GM21576 (cell line): ENCODE data around the gene TEX22.

ENCODE experiments used
- ATAC-seq: cut with Tn5 transposase; IDR thresholded peaks from one replicate; pipeline ENCODE4 v1.9.1; 2021; ENCODE audit warnings: mild to moderate bottlenecking, moderate library complexity; ENCODE audit not compliant: unreplicated experiment

Gene TEX22

DNA sequence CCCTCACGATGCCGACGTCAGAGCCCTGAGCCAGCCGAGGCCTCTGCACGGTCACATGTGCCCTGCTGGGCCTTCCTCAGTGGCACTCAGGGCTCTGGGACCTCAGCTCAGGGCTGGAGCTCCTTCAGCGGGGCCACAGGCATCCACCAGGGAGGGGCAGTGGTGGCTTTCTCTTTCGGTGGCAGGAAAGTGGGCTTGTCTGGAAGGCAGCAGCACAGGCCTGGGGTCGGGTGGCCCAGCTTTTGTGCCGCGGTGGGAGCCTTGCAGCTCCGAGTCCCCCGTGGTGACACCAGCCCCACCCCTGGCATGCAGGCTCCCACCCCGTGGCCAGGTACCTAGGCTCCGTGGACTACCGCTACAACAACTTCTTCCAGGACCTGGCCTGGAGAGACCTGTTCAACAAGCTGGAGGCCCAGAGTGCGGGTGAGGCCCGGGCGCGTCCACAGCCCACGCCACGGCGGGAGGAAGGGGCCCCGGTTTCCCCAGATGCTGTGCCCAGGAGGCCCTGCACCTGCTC lies 14.2 kb upstream of the TEX22 start:
- no peak for ATAC-seq

DNA sequence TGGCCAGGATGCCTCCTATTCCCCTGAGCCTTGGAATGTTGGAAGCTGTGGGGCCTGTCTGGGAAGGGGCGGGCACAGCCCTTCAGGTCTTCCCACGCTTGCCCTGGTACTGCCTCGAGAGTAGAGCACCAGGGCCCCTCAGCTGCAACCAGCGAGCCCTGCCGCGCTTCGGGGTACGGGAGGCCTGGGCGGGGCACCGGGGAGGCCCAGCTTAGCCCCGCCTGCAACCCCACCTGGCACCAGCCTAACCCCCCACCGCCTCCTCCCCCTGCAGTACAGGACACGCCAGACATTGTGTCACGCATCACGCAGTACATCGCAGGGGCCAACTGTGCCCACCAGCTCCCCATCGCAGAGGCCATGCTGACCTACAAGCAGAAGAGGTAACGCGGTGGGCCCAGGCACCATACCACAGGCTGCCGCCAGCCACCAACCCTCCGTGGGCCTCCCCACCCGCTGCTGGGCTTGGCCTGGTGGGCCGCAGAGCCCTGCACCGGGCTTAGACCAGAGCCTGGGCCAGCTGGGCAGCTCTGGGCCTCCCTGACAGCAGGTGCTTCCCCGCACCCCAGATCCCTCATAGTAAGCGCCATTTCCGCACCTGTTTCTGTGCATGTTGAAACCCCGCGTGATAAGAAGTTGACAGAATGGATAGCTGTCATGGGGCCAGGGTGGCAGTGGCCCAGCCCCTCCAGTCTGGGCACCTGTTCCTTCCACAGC lies 13.6 kb upstream of the TEX22 start:
- no peak for ATAC-seq

DNA sequence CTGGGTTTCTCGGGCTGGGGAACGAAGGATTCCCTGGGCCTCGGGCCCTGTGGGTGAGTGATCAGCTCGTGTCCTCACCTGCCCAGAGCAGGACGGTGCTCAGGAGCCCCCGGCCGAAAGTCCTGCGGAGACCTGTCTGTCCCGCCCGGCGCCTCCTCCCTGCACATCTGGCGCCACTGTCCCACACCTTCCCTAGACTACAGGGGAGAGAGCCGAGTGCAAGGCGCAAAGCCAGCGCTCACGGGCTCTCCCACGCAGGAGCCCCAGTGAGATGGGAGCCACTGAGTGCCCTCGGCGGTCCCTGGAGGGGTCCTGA lies 13.1 kb upstream of the TEX22 start:
- ATAC-seq: no peak

DNA sequence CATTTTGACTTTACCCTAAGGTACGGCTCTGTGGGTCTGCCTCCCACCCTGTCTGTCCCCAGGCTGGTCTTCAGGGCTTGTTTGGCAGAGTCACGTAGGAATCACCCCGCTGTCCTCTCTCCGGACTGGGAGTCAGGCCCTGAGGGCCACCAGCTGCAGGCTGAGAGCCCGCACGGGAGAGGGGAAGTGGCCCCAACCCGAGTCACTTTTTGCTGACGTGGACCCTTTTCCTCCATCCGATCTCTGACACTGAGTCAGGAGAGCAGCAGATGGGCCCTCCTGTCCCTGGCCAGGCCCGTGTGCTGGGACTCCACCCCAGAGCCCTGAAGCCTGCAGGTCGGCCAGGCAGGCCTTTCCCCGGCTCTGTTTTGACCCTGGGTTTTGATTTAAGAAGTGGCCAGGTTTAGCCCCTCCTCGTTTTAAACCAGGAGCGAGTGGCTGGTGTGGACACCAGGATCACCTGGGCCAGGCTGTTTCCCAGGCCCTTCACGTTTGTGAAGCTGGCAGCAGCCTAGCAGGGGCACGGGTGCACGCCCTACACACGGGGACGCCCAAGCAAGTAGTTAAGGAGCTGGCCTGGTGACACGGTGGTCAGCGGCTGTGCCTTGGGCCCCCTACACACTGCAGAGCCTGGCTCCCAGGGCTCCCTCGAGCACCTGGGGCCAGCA lies 12.5 kb upstream of the TEX22 start:
- no peak for ATAC-seq

DNA sequence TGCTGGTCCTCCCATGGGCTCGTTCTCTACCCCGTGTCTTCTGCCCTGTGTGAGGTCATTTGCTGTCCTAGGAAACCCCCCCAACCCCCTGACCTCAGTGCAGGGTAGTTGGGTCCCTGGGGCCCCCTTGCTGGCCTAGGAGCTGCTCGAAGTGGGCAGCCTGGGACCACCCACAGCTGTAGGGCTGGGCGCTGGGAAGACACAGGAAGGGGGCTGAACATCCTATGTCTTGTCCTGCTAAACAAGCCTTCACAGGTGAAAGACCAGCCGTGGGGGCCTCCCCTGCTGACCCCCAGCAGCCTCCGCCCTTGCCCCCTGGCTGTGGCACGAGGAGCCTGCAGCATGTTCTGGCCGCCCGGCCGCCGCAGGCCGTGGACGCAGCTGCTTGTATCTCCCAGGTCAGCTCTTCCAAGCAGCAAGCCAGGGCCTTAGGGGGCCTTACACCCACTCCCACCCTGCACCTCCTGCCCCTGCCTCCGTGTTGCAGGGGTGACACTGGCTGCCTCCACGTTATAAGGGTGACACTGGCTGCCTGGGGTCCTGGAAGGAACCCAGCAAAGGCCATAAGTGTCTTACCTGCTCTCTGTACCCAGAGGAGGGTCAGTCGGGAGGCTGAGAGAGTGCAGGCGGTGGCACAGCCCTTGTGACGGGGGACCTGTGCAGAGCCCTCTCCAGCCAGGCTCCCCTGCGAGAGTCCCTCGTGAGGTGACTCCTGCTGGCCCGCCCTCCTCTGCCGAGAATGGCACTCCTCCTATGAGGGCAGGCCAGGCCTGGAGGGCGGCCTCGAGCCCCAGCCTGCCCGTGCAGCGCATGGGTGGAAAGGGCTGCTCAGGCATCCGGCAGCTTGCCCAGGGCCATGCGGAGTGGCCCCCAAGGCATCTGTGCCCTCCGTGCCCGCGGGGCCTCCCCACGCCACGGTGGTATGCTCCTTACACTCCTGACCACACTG lies 11.5 kb upstream of the TEX22 start:
- ATAC-seq: no peak

DNA sequence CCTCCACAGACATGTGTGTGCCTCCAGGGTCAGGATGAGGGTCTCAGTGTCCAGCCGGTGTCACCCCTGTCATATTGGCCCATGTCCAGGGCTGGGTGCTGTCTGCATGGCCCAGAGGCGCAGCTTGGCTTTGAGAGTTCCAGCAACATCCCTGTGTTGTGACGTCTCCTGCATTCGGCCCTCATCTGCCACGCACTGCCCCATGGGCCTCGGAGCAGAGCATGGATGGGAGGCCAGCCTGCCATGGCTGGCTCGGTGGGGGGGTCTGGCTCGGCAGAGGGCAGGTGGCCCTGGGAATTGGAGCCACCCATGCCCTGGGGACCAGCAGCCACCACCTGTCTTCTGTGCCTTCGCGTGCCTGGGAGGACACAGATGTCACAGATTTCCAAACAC lies 10.8 kb upstream of the TEX22 start:
- no peak for ATAC-seq

DNA sequence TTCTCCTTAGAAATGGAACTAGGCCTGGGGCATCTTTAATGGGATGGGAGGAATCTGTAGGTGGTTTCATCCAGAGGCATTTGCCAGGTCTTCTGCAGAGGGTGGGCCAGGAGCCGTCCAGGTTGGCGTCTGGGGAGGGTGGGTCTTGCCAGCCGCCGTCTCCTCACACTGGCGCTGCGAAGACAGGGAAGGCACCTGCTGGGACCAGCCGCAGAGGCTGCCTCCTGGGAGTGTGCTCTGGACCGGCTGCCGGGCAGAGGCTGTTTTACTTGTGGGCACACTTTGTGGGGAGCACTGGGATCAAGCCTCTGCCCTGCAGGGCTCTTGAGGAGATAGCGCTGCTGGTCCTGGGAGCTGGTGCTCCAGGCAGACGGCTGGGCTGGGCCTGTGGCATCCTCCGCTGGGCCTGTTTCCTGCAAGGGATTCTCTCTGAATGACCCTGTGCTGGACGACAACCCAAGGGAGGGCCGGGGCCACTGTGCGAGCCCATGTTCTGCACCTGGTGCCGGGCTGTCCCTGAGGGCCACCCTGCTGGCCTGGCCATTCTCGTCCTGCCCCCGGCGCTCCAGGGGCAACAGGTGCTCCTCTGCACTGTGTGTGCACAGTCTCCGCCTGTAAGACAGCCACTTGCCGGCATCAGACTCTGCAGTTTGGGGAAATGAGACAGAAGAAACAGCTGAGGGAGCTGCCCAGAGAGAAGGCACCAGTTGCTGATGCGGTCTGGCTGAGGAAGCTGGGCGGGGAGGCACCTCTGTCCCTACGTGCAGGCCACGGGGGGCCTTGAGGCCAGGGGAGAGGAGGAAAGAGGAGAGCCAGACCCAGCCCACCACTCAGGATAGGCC lies 10.0 kb upstream of the TEX22 start:
- no peak for ATAC-seq

DNA sequence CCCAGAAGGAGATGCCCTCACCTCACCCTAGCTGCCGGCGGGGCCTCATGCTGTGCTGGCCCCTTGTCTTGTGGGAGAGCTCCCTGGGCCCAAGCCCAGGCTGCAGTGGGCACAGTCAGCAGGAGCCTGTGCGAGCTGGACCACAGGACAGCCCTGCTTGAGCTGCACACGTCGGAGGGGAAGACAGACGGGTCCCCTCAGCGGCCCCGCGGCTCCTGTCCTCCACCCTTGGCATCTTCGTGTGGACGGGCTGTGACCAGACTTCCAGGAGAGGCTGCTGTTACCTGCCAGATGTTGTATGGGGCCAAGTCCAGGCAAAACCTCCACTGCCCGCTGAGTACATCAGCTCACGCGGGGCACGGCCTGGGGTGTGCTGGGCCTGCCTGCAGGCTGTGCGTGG lies 9.4 kb upstream of the TEX22 start:
- no peak for ATAC-seq

DNA sequence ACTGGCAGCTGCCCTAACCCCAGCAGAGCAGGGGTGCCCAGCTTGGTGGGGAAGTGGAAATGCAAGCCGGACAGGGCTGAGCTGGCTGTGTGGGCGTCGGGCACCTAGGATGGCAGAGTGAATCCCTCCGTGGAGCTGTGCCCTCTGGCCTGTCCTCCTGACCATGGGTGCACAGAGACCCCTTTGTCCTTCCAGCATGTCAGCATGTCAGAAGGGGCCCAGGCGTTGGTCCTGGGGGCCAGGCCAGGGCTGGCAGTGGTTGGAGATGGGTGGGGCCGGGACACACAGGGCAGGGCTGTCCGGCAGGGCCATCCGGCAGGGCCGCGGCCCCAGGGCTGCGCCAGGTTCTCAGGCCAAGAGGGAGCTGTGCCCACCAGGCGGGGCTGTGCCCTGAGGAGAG lies 8.8 kb upstream of the TEX22 start:
- no peak for ATAC-seq

DNA sequence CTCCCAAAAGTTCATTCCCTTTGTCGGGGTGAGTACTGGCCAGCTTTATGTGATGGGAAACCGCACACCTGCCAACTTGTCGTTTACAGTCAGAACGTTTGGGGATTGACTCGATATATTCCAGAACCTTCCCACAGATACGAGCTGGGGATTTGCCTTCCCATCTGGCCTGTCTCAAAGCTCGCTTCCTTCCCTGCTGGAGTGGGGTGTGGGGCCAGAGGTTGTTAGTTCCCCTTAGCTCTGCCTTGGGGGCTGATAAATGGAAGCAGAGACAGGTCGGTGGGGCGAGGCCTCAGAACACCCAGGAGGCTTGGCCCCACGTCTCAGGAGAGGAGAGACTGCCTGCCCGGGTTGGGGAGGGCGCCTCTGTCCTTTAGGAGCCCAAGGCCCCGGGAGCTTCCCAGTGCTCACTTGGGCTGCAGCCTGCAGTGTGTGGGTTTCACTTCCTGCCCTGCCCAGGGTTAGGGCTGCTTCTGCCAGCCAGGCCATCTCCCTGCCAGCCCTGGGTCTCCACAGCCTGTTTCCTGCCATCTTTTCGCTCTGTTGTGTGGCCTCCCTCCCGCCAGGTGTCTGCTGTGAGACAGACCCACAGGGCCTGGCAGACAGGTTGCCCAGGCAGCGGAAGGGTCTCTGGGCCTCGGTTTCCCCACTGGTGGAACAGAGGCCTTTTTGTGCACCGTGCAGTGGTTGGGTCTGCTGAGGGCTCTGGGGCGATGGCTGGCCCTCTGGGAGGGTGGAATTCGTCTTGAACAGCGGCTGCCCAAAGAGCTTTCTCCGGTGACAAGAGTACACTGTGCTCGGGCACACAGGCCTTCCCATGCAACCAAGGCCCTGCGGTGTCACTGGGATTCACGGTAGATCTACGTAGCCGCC lies 8.1 kb upstream of the TEX22 start:
- ATAC-seq: no peak

DNA sequence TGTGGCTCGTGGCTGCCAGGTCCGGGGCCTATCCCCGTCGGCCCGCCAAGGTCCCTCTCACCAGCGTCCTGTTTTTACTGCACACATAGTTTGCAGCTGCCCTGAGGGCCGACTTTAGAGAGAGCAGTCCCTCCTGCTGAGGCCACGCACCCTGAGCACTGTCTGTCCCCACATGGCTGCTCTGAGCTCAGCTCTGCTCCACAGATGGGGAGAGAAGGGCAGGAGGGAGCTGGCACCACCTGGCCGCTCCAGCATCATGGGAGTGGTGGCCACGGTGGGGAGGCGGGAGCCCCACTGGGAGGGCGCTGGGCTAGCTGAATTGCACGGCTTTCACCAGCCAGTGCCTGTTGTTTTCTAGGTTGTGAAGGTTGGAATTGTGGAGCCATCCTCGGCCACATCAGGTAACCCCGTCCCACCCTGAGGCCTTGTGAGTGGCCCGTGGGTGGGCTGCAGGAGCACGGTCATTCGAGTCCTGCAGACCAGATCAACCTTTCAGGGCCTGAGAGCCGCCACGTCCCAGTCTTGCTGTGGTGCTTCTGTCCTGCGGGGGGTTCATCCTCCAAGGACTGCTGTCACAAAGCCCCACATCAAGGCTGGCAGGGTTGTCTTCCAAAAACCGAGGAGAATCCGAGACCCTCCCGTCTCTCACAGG lies 7.4 kb upstream of the TEX22 start:
- ATAC-seq: no peak

DNA sequence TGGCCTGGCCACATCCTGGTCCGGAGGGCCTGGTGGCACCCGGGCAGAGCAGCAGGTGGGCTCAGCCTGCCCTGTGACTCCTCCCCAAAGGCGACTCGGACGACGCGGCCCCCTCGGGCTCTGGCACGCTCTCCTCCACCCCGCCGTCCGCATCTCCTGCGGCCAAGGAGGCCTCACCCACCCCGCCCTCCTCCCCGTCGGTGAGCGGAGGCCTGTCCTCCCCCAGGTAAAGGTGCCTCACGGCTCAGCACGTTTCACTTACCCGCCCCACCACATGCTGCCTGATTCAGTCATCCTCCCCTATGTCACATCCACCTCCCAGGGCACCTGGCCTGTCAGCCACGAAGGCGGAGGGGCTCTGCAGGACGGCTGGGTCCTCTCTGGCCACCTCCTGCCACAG lies 6.8 kb upstream of the TEX22 start:
- ATAC-seq: no peak

DNA sequence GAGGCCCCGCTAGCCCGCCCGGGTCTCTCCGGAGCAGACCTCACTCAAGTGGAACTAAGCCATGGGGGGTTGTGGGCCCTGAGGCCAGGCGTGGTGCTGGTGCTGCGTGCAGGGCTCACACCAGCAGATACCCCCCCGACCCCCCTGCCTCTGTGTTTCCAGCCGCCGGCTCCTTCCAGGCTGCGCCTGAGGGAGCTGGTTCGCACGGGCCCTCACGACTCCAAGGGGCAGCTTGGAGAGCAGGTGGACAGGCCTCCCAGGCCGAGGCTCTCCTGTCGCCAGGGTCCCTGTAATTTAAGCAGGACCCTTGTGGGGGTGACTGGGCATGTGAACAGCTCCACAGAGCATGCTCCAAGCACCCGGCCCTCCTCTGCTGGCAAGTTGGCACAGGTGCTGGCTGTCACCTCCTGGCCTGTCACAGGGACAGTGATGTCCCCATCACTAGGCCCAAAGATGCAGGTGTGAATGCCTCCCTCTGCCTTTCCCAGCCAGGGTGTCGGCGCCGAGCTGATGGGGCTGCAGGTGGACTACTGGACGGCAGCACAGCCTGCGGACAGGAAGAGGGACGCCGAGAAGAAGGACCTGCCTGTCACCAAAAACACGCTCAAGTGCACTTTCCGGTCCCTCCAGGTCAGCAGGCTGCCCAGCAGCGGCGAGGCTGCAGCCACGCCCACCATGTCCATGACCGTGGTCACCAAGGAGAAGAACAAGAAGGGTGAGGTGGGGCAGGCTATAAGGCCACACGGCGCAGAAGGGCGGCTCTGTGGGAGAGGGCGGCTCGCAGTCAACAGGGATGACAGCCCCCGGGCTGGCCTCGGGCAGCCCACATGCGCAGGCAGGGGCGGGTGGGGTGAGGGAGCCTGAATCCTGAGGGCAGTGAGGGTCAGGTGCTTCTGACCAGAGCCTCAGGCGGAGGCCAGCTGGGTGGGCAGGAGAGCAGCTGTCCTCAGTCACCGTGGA lies 5.9 kb upstream of the TEX22 start:
- no peak for ATAC-seq

DNA sequence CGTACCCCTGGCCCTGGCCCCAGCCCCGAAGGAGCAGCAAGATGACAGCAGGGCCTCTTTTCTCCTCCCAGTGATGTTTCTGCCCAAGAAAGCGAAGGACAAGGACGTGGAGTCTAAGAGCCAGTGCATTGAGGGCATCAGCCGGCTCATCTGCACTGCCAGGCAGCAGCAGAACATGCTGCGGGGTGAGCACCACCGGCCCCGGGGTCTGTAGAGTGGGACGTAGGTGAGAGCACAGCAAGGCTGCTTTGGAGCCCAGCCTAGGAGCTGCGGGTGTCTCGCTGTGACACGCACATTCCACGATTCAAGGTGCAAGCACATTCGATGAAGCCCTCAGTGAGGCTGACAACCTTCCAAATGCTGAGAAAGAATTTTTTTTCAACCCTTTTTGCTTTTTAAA lies 5.2 kb upstream of the TEX22 start:
- no peak for ATAC-seq

DNA sequence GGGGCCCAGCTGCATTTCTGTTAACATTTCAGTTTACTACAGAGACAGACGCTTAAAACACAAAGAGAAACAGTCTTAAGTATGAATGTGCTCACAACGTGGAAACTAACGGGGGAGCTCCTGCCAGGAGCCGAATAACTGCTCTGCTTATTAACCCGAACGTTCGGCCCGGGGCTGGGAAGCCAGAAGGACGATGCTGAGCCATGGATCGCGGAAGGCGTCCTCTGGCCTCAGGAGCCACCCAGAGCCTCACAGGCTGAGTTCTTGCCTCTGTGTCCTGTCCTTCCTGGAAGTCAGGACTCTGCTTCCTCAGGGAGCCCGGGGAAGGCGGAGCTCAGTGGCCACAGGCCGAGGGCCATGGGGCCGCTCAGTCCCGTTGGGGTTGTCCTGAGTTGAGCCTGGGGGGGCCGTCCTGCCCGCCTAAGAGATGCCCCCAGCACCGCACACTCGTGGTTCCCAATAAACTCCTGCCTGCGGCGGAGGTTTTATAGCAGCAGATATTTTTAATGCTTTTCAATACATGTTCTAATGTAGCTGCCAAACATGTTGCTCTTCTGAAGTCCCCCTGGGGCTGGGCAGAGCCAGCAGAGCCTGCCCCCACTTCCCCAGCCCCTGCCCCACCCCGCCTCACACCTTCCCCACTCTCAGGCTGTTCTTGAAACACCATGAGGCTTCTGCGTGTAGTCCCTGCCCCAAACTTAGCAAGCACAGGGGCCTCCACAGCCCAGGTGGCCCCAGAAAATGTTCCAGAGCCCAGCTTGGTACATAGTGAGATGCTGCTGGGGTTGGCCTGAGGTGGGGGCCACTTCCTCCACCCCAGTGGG lies 3.4 kb upstream of the TEX22 start:
- ATAC-seq: no peak

DNA sequence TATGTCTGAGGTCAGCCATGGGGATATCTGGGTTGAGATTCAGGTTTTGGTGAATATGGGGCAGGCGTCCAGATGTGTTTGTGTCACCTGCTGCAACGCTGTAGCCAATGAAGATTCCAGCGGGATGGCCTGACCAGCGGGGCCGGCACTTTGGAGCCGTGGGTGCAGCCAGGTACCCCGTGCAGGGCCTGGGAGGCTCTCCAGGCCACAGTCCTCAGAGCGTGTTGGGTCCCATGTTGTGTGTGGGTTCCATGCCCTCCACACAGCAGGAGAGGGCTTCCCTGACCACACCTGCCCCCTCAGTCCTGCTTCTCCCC lies 2.8 kb upstream of the TEX22 start:
- ATAC-seq: no peak

DNA sequence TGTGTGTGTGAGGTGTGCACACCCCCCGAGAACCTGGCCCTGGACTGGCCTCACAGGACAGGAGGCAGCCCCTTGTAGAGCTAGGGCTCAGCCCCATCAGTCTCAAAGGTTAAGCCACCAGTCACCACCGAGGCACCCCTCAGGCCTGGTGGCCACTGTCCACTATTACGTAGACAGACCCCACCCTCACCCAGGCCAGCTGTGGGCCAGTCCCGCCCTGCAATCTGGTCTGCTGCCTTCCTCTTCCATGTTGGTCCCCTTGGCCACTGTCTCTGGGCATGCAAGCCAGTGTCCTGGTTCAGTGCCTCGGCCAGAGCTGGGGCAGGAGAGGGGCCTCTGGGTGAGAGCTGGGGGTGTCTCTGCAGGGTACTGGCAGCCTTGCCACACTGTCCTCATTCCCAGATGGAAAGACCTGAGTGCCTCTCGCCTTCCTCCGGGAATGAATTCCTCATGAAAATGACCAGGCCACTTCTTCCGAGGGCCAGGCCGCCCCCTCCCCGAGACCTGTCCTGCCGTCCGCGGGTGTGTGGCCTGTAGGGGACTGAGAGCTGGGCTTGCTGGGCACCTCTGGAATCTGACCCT lies 897 bp upstream of the TEX22 start:
- ATAC-seq: no peak
